ENCODE data around the gene MAST3.
"Not testable (repeated sequence)": the region's sequence is repeated elsewhere in the genome, so short reads cannot be mapped to it uniquely, and the experiment has no call there.

Gene MAST3

GRCh38 chr19:18141031-18141430 is 43.5 kb downstream of the MAST3 start:
- DNase-seq = no peak

- DNase-seq = no peak
Observed at GRCh38 chr19:18143902-18144301, 46.3 kb downstream of the MAST3 start.

DNA sequence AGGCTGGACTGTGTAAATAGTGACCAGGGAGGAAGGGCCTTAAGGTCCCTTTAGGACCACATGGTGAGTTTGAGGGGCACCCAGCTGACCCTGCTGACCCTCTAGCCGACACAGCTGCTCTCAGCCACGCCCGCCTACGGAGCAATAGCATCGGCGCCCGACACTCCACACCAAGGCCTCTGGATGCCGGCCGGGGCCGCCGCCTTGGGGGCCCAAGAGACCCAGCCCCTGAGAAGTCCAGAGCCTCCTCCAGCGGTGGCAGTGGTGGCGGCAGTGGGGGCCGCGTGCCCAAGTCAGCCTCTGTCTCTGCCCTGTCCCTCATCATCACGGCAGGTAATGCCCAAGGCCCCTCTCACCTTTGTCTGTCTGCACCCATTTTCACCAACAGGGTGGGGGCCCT is 46.8 kb downstream of the MAST3 start:
- no peak for DNase-seq

- DNase-seq = no peak
Observed at GRCh38 chr19:18144906-18145305, 47.3 kb downstream of the MAST3 start.

DNA sequence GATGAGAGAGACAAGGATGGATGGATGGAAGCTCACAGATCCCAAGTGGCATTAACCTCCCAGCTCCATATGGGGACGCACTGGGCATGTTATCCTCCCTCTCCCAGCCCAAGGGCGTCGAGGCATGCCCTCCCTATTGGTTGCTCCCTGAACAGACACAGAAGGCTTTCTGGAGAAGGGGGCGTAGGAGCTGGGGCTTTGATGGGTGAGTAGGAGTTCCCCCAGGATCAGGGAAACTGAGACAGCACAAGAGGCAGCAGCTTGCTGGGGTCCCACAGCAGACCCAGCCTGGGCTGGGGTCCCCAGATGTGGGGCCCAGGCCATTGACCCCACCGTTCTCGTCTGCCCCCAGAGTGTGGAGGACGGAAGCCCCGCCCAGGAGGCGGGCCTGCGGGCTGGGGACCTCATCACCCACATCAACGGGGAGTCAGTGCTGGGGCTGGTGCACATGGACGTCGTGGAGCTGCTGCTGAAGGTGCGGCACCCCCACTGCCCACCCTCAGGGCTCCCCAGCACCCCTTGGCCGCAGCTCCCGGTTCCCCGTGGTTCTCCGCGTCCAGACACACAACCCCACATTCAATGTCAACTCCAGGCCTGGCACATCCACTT is 47.9 kb downstream of the MAST3 start:
- no peak for DNase-seq

GRCh38 chr19:18147396-18147795 is 49.8 kb downstream of the MAST3 start:
- no peak for DNase-seq

GRCh38 chr19:18149596-18149975 is 52.0 kb downstream of the MAST3 start:
- DNase-seq = no peak

DNA sequence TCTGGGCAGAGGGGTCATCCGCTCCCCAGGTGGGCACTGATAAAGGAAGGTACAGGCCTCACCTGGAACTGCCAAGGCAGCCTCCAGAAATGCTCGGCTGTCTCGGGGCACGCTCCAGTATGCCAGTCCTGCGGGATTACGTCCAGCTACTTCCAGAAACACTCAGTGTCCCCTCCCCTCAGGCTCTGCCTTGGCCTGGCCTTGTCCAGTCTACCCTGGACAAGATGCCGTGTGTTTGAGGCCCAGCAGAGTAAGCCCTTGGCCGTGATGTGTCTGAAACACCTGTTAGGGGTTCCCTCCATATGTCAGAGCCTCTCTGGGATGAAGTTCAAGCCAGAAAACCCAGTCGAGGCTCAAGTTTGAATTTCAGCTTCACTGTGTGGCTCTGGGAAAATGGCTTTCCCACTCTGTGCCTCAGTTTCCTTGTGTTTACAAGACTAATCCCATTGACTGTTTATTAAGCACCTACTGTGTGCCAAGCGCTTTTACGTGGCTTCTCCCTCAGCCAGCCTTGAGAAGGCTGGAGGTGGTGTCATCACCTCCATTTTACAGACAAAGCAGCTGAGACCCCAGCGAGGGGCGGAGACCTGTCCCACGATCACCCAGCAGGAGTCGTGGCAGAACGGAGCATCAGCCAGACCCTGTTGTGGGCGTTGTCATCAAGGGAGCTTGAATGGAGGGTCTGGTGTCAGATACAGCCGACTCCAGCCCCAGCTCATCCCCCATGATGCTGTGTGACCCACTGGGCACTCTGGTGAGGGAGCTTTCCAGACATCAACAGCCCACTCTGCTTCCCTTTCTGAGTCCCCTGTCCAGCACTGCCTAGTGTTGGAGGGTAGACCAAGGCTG is 53.4 kb downstream of the MAST3 start:
- no peak for DNase-seq

DNA sequence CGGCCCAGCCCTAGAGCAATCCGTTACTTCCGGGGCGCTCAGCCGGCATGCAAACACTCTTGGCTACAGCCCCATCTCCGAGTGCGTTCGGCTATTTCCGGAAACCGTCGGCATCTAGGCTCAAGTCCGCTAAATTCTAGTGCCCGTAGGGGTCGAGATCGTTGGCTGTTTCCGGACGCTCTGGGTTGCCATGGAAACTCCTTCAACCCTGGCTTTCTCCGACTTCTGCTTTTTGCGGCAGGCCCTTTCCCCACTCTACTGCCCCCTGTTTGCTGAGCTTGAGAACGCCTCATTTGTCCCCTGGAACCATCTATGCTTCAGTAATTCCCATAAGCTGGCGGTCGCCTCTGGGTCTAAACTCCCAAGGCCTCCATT is 54.9 kb downstream of the MAST3 start:
- DNase-seq = peak; percentile 100

DNA sequence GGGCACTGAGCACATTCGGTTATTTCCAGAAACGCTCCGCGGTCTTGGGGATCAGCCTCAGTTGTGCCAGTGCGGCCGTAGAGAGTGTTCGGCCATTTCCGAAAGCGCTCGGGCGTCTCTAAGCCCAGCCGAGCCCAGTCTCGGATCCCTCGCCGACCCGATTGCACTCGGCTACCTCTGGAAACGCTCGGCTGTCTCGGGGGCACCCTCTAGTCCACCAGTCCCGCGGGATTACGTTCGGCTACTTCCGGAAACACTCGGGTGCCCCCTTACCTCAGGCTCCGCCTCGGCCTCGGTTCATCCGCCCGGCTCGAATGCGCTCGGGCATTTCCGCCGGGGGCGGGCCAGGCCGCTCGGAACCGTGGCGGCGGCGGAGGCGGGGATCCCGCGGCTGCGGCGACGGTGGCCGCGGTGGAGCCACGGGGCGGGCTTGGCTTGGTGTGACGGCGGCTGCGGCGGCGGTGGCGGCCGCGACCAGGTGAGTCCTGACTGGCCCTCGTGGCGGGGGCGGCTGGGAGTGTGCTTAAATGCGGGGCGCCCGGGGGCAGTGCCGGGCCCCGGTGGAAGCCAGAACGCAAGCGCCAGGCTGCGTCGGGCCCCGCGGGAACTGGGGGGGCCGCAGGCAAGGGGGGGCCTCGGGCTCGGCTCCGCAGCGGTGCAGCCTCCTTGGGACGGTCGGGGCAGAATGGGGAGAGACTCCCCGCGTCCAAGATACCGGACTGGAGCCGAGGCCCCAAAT is 55.4 kb downstream of the MAST3 start, which contains the start of gene PIK3R2:
TSS of gene PIK3R2 (plus strand) at position 347 of the 739 bp plus-strand sequence. CDS start 2,717 bp downstream, outside the sequence.
- DNase-seq = peak; percentile 100

- no peak for DNase-seq
Observed at GRCh38 chr19:18153556-18154134, 56.1 kb downstream of the MAST3 start.

GRCh38 chr19:18155095-18156087 is 57.8 kb downstream of the MAST3 start:
- no peak for DNase-seq

GRCh38 chr19:18156268-18156667 is 58.7 kb downstream of the MAST3 start:
- no peak for DNase-seq

GRCh38 chr19:18156841-18157464 is 59.4 kb downstream of the MAST3 start:
- DNase-seq = peak in 1 of 2 donors; percentile 46

GRCh38 chr19:18157465-18158063 is 60.0 kb downstream of the MAST3 start:
- no peak for DNase-seq

DNA sequence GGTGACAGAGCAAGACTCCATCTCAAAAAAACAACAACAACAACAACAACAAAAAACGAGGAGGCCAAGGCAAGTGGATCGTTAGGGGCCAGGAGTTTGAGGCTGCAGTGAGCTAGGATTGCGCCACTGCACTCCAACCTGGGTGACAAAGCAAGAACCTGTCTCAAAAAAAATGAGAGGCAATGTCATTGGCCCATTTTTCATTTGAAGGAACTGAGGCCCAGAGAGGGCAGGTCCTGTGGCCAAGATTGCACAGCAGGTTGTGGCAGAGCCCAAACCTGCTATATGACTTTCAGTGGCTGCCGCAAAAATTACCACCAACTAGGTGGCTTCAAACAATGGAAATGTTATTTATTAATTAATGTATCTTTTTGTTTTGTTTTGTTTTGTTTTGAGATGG is 60.9 kb downstream of the MAST3 start:
- no peak for DNase-seq

- not testable (repeated sequence) for DNase-seq
Observed at GRCh38 chr19:18159059-18159616, 61.6 kb downstream of the MAST3 start.

GRCh38 chr19:18159810-18160209 is 62.2 kb downstream of the MAST3 start:
- DNase-seq = no peak

DNA sequence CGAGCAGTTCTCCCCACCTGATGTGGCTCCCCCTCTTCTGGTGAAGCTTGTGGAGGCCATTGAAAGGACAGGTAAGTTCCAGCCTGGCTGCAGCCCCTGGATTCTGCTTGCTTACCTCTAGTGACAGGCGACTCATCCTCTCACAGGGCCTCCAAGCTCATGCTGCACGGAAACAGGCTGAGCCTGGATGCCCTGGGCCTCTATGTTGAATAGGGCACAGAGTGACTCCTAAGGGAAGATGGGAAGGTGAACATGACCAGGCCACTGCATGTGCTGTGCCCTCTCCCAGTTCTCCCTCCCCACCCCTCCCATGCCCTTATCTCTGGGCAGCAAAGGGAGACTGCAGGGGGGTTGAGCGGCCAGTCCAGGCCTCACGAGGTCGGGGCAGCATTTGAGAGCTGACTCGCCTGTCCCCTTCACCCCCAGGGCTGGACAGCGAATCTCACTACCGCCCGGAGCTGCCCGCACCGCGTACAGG is 63.0 kb downstream of the MAST3 start:
- no peak for DNase-seq

- peak; percentile 66 to 76 for DNase-seq
Observed at GRCh38 chr19:18160971-18161635, 63.5 kb downstream of the MAST3 start.
